Ishikawa (cell line): ENCODE results near the gene IL17RD.

Experiments
- CEBPB ChIP-seq: IDR thresholded peaks from 2 replicates; pipeline ENCODE4 v1.6.1; 2012
- CREB1 ChIP-seq: IDR thresholded peaks from 2 replicates; pipeline ENCODE4 v1.6.1; 2012; ENCODE audit warnings: low read depth
- EP300 ChIP-seq: IDR thresholded peaks from 2 replicates; pipeline ENCODE4 v1.6.1; 2012; ENCODE audit warnings: borderline replicate concordance
- FOXM1 ChIP-seq: IDR thresholded peaks from 2 replicates; pipeline ENCODE4 v1.6.1; 2012; ENCODE audit warnings: low read depth, borderline replicate concordance
- NFIC ChIP-seq: IDR thresholded peaks from 2 replicates; pipeline ENCODE4 v1.6.1; 2012
- TAF1 ChIP-seq: IDR thresholded peaks from 2 replicates; pipeline ENCODE4 v1.6.1; 2012; ENCODE audit warnings: low read depth, mild to moderate bottlenecking
- YY1 ChIP-seq: IDR thresholded peaks from 2 replicates; pipeline ENCODE4 v1.6.1; 2012; ENCODE audit warnings: low read depth
- ZBTB7A ChIP-seq: IDR thresholded peaks from 2 replicates; pipeline ENCODE4 v1.6.1; 2012; ENCODE audit warnings: low read depth
- TF ChIP-seq, protein P1 (sequence below): IDR thresholded peaks from 2 replicates; pipeline ENCODE4 v1.6.1; 2012; ENCODE audit warnings: low read depth, mild to moderate bottlenecking
- TF ChIP-seq, protein P2 (sequence below): IDR thresholded peaks from 2 replicates; pipeline ENCODE4 v1.6.1; 2012

DNA sequence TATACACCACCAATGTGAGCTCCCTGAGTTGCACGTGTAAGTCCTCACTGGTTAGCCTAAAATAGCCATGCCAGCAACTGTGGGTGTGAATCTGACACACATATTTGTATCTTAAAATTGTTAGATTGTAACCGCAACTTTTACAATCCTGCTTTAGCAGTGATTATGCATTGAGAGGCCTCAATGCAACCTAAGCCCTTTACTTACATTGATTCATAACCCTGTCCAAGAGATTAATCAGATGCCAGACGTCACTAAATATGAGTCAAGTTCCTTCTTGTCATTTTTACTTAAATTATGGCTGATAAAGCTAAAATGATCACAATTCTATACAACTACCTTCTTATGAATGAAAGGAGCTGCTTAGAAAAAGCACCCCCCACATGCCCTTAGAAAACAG, 46.9 kb downstream of the IL17RD start:
- TF ChIP-seq FOXM1 (no peak), YY1 (no peak), CREB1 (no peak), TAF1 (no peak), CEBPB (no peak), NFIC (no peak), ZBTB7A (no peak), EP300 (no peak)
- TF ChIP-seq, protein P1, sequence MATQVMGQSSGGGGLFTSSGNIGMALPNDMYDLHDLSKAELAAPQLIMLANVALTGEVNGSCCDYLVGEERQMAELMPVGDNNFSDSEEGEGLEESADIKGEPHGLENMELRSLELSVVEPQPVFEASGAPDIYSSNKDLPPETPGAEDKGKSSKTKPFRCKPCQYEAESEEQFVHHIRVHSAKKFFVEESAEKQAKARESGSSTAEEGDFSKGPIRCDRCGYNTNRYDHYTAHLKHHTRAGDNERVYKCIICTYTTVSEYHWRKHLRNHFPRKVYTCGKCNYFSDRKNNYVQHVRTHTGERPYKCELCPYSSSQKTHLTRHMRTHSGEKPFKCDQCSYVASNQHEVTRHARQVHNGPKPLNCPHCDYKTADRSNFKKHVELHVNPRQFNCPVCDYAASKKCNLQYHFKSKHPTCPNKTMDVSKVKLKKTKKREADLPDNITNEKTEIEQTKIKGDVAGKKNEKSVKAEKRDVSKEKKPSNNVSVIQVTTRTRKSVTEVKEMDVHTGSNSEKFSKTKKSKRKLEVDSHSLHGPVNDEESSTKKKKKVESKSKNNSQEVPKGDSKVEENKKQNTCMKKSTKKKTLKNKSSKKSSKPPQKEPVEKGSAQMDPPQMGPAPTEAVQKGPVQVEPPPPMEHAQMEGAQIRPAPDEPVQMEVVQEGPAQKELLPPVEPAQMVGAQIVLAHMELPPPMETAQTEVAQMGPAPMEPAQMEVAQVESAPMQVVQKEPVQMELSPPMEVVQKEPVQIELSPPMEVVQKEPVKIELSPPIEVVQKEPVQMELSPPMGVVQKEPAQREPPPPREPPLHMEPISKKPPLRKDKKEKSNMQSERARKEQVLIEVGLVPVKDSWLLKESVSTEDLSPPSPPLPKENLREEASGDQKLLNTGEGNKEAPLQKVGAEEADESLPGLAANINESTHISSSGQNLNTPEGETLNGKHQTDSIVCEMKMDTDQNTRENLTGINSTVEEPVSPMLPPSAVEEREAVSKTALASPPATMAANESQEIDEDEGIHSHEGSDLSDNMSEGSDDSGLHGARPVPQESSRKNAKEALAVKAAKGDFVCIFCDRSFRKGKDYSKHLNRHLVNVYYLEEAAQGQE, result no peak
- TF ChIP-seq, protein P2, sequence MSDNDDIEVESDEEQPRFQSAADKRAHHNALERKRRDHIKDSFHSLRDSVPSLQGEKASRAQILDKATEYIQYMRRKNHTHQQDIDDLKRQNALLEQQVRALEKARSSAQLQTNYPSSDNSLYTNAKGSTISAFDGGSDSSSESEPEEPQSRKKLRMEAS, result no peak
